HG03139 (cell line): ENCODE data around the gene ITM2C.

ENCODE experiments used
- ATAC-seq: cut with Tn5 transposase; IDR thresholded peaks from one replicate; pipeline ENCODE4 v1.9.1; 2021; ENCODE audit not compliant: unreplicated experiment

The ITM2C gene

GRCh38 chr2:230864605-230865306, at the start of gene ITM2C:
TSS of gene ITM2C (plus strand) at chr2:230864942. CDS start at chr2:230865026, 84 bp downstream.
- ATAC-seq, result peak; percentile 57

GRCh38 chr2:230815088-230815487, 49.7 kb upstream of the ITM2C start:
- ATAC-seq, result no peak

GRCh38 chr2:230816735-230817134, 48.0 kb upstream of the ITM2C start:
- ATAC-seq, result no peak

DNA sequence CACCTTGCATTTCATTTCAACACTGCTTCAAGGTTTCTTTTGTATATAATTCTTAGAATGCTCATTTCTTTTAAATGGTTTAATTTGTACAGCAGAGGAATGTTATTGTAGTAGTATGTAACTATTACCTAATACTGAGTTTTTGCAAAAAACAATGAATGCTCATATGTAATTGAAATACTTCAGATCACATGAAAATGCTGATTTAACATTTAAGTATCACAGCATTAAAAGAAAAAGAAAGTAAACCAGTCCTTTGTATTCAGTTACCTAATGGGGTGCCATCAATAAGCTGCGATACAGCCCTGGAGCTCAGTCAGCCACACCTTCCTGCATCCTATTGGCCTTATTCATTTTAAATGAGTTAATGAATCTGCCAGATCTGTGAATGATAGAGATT, 45.3 kb upstream of the ITM2C start:
- ATAC-seq, result no peak

DNA sequence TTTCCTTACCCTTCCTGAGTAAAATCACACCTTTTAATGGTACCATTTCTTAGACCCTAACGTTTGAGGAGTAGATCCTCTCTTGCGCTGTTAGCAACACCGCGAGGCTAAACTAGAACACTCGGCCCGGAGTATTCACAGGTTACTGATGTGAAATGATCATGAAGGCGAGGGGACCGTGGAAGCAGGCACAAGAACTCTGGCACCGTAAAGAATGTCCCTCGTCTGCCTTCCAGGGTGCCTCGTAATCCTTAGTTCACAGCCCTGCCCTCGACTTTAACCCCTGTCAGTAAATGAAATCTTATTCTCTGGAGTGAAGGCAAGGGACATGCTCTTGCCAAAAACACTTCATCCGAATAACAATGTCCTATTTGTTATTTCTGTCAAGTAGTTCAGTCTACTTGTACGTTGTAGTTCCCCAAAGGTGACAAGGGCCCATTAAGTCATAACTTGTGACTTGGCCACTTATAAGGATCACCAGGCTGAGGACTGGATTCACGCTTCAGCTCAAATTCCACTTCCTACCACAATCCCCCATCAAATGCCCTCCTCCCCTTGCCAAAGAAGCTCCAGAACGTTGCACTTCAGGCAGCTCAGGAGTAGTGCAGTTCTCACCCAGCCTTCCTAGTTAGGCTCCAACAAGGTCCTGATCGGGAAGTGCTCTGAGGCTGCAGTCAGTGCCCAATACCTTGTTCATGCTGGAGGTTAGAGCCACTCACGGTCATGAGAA, 43.3 kb upstream of the ITM2C start:
- no peak for ATAC-seq

DNA sequence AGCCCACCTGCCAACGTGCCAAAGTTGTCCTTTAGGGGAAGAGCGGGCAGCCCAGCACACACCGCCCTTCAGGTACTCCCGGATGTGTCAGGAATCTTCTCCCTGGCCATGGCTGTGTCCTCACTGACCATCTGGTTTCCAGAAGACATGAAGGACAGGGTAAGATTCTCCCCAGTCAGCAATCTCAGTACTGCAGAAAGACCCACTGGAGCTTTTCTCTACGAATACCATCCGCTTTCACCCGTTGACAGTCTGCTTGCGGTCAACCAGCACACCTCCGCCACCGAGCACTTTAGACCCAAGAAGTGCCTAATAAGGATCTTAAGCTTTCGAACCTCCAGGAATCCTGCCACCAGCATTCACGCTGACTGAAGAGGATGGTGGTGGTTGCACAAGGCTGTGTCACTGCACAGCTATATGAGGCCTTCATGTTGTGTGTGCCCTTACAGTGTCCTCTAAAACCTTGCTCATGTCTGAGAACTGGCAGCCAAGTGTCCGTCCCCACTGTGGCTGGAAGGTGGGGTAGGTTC, 42.7 kb upstream of the ITM2C start:
- no peak for ATAC-seq

DNA sequence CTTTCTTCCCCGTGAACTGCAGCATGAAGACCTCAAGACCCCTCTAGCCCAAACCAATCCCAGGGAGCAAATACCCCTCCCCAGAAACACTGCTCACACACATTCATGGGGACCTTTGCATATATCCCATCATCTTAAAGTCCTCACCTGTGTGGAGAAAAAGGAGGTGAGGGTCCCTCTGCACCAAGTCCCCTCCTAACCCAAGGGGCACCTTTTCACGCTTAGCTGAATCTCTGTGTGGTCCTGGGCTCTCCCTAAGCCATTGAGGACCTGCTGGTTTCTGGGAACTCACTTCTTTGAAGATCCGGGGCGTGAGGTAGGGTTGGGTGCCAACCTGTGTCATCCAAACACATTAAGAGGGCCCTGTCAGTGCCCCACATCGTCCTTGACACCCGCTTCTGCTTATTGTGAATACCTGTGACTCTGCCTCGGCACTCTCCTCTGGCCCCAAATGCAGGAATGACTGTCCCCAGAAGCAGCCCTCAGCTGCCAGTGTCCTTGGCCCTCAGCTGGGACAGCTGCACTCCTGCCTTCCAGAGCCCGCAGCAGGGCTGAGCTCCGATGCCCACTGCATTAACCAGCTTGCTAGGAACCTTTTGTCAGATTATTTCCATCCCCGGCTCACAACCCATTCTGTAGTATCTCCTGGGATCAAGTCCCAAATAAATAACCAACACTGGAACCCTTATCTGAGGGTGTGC, 41.3 kb upstream of the ITM2C start:
- ATAC-seq, result no peak

GRCh38 chr2:230824406-230824978, 40.2 kb upstream of the ITM2C start:
- no peak for ATAC-seq

GRCh38 chr2:230825354-230825753, 39.4 kb upstream of the ITM2C start:
- ATAC-seq, result no peak

DNA sequence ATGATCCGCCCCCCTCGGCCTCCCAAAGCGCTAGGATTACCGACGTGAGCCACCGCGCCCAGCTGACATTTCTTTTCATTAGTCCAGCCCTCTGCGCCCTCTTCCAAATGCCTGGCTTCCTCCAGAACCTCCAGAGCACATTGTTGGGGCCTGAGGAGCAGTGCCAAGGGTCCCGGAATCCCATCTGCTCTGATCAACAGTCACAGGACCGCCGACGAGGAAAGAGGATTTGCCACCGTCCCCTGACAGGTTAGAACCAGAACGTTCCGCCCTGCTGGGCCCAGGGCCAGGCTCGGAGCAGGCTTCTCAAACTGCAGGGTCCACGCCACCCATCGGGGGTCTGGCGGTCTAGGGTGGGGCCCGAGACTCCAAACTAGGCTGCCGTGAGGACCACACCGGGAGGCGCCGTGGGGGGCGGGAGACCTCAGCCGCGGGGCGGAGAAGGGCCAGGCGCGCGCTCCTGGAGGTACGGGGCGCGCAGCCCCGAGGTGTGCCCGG, 36.9 kb upstream of the ITM2C start:
- ATAC-seq, result peak; percentile 21

GRCh38 chr2:230828272-230828961, 36.3 kb upstream of the ITM2C start:
- ATAC-seq, result peak; percentile 44

DNA sequence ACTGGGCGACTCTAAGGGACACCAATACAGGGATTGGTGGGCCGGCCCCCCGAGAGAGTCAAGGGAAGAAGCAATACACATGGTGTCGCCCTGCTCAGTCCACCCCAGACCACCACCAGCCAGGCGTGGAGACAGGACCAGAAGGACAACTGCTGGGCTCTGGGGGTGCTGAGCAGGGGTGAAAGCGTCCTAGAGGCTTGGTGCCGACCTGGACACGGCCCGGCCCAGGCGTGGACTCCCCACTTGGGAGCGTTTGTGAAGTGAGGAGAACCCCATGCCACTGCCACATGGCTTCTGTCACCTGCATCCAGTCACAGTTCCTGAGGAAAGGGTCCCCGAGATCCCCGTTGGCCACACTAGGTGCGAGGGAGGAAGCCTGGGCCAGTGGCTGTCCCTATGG, 35.4 kb upstream of the ITM2C start:
- ATAC-seq, result no peak

GRCh38 chr2:230829959-230830358, 34.8 kb upstream of the ITM2C start:
- ATAC-seq, result no peak

DNA sequence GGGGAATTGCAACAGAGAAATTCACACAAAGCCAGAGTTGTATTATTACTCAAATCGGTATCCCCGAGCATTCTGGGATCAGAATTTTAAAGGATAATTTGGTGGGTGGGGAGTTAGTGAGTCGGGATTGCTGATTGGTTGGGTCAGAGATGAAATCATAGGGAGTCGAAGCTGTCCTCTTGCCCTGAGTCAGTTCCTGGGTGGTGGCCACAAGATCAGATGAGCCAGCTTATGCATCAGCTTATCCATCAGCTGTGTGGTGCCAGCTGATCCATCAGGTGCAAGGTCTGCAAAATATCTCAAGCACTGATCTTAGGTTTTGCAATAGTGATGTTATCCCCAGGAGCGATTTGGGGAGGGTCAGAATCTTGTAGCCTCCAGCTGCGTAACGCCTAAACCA, 34.3 kb upstream of the ITM2C start:
- no peak for ATAC-seq

GRCh38 chr2:230840301-230840700, 24.4 kb upstream of the ITM2C start:
- no peak for ATAC-seq

- no peak for ATAC-seq
Observed at GRCh38 chr2:230842473-230842872, 22.3 kb upstream of the ITM2C start.

- no peak for ATAC-seq
Observed at GRCh38 chr2:230843132-230843531, 21.6 kb upstream of the ITM2C start.

- no peak for ATAC-seq
Observed at GRCh38 chr2:230846360-230846759, 18.4 kb upstream of the ITM2C start.

GRCh38 chr2:230847883-230848388, 16.8 kb upstream of the ITM2C start:
- ATAC-seq, result peak; percentile 91

- no peak for ATAC-seq
Observed at GRCh38 chr2:230849633-230850357, 14.9 kb upstream of the ITM2C start.
